ENCODE results near the gene MLST8.
"Not testable (repeated sequence)": the region's sequence is repeated elsewhere in the genome, so short reads cannot be mapped to it uniquely, and the experiment has no call there.

The MLST8 gene

DNA sequence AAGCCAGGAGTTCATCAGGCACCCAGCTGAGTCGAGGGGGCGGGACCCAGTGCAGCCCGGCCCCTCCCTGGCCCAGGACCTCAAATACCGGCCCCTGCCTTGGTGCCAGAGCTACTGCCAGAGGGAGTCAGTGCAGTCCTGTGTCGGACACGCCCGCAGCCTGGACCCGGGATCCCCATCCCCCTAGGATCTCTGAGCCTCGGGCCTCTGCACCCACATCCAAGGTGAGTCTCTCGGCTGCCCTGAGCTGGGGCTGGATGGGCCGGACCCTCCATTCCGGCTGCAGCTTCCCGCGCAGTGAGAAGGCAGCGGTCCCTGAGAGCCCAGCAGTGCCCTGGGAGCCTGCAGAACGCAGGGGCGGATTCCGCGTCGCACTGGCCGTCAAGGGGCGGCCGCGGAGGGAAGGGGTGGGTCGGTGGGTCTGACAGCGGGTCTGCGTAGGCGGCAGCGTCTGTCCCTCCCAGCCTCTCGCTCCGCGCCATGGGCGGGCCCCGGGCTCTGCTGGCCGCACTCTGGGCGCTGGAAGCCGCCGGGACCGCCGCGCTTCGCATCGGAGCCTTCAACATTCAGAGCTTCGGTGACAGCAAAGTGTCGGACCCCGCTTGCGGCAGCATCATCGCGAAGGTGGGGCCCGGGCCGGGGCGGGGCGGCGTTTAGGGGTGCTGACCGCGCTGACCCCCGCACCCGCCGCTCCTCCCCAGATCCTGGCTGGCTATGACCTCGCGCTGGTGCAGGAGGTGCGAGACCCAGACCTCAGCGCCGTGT is 31.3 kb downstream of the MLST8 start, which contains the start of gene DNASE1L2:
DNASE1L2 (plus strand) TSS at position 108 of the 765 bp plus-strand sequence; CDS start at position 481, 373 bp downstream.
- no peak for DNase-seq (ENCODE audit: insufficient read length)
- no peak for TF ChIP-seq POLR2A (IDR thresholded peaks at IDR 0.05; ENCODE audit: low read depth, low read length)
- TF ChIP-seq TAF1 (IDR thresholded peaks at IDR 0.05; ENCODE audit: borderline replicate concordance, low read depth, low read length), result no peak
- no peak for FAIRE-seq

DNA sequence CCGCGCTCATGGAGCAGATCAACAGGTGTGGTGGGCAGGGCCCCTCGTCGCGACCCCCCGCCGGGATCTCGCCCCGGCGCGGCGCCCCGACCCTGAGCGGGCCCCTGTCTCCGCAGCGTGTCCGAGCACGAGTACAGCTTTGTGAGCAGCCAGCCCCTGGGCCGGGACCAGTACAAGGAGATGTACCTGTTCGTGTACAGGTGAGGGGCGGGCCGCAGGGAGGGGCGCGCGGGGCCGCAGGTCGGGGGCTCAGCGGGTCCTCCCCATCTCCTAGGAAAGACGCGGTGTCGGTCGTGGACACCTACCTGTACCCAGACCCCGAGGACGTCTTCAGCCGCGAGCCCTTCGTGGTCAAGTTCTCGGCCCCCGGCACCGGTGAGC is 31.8 kb downstream of the MLST8 start:
- peak; percentile 31 for DNase-seq (ENCODE audit: insufficient read length)
- TF ChIP-seq POLR2AphosphoS5 (IDR thresholded peaks at IDR 0.05; ENCODE audit: low read depth, low read length) (no peak), POLR2A (IDR thresholded peaks at IDR 0.05; ENCODE audit: low read depth, low read length) (no peak), TAF1 (IDR thresholded peaks at IDR 0.05; ENCODE audit: borderline replicate concordance, low read depth, low read length) (no peak)
- no peak for FAIRE-seq

DNA sequence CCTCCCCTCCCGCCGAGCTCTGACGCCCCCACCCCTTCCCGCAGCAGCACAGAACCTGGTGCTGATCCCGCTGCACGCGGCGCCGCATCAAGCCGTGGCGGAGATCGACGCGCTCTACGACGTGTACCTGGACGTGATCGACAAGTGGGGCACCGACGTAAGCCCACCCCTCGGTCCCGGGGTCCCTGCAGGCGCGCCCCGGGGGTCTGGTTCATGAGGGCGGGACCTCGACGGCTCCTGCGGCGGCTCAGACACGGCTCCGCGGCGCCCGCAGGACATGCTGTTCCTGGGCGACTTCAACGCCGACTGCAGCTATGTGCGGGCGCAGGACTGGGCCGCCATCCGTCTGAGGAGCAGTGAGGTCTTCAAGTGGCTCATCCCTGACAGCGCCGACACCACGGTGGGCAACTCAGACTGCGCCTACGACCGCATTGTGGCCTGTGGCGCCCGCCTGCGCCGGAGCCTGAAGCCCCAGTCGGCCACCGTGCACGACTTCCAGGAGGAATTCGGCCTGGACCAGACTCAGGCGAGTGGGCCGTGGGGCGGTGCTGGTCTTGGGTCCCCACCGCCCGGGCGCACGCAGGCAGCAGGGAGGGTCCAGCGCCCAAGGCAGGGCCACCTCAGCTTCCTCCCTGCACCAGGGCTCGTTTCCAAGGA is 32.4 kb downstream of the MLST8 start:
- no peak for DNase-seq (ENCODE audit: insufficient read length)
- TF ChIP-seq POLR2AphosphoS5 (IDR thresholded peaks at IDR 0.05; ENCODE audit: low read depth, low read length), result no peak
- FAIRE-seq, result no peak

DNA sequence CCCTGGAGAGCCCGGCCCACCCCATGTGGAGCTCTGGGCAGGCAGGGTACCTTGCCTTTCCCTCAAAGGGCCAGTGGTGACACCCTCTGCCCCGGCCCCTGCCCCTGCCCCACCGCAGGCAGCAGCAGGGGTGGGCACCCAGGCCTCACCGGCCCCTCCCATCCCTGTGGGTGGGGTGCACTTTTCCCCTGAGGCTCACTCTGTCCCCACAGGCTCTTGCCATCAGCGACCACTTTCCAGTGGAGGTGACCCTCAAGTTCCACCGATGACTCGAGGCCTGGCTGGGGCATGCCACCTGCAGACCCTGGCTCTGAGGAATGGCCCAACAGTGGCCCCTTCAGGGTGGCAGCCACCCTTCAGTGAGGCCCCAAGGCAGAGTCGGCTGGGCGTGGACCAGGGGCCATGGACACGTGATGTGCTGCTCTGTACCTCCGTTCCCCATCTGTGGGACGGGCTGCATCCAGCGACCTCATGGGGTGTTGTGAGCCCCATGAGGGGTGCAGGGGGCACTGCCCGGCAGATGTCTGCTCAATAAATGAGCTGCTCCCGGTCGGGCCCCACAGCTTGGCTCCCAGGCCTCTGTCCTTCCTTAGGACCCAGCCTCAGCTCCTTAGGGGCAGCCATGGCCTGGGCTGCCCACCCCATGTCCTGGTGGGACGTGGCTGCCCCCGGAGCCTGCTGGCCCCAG is 33.0 kb downstream of the MLST8 start:
- no peak for DNase-seq (ENCODE audit: insufficient read length)
- no peak for TF ChIP-seq TAF1 (IDR thresholded peaks at IDR 0.05; ENCODE audit: borderline replicate concordance, low read depth, low read length)
- TF ChIP-seq POLR2A (IDR thresholded peaks at IDR 0.05; ENCODE audit: low read depth, low read length), result no peak; the same call in 1 of the 2 replicates
- no peak for TF ChIP-seq POLR2AphosphoS5 (IDR thresholded peaks at IDR 0.05; ENCODE audit: low read depth, low read length)

DNA sequence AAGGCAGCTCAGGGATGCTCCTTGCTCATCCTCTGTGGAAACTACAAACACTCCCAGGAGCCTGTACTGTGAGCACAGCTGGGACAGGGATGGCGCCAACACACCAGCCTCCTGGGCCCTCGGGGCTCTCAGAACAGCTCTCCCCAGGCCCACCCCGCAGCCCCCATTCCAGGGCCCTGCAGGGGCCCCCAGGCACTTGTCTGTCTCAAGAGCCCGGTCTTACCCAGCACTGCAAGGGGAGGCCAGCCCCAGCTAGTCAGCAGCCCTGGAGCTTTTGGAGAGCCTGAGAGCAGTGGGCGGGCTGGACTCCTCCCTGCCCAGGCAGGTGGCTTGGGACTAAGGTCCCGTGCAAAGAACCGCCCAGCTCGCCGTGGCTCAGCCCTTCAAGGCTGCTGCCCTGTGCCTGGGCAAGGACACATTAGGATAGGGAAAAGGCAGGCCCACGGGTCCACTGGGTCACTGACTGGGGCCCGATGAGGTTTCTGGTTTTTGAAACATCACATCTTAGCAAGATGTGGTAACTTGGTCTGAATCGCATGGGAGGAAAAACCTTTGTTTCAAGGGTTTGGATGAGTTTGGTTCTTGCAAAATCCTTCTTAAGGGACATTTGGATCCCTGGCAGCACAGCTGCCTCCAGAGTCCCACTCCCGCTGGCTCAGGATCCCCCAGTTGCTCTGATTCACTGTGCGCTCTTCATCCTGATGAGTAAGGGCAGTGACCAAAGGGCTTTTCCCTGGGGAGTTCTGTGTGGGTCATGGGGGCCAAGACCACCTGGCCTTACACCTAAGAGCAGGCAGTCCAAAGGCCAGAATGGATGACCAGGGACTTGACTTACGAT is 33.8 kb downstream of the MLST8 start:
- TF ChIP-seq TAF1 (IDR thresholded peaks at IDR 0.05; ENCODE audit: borderline replicate concordance, low read depth, low read length) (no peak), POLR2A (IDR thresholded peaks at IDR 0.05; ENCODE audit: low read depth, low read length) (no peak), POLR2AphosphoS5 (IDR thresholded peaks at IDR 0.05; ENCODE audit: low read depth, low read length) (no peak)
- DNase-seq (ENCODE audit: insufficient read length), result no peak
- no peak for FAIRE-seq

More for the DNA sequence above, 33.0 kb downstream of the MLST8 start:
- no peak for FAIRE-seq

DNA sequence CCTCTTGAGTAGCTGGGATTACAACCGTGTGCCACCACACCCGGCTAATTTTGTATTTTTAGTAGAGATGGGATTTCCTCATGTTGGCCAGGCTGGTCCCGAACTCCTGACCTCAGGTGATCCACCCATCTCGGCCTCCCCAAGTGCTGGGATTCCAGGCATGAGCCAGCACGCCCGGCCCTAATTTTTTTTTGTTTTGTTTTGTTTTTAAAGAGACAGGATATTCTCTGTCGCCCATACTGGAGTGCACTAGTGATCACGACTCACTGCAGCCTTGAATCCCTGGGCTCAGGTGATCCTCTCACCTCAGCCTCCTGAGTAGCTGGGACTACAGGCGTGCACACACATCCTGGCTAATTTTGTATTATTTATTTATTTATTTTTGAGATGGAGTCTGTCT is 35.1 kb downstream of the MLST8 start:
- not testable (repeated sequence) for FAIRE-seq; DNase-seq (ENCODE audit: insufficient read length)

DNA sequence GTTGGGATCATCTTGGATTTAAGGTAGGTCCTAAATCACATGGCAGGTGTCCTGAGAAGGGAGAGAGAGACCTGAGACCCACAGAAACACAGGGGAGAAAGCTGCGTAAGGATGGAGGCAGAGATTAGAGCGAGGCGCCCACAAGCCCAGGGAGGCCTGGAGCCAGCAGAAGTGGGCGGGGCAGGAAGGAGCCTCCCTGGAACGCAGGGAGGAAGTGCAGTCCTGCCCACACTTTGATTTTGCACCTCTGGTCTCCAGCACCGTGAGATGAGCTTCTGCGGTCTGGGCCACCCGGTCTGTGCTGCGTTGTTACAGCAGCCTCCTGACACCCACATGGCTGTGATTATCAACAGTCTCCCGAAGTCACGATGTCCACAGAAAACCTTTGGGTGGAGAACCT is 37.3 kb downstream of the MLST8 start:
- no peak for DNase-seq (ENCODE audit: insufficient read length)
- TF ChIP-seq POLR2AphosphoS5 (IDR thresholded peaks at IDR 0.05; ENCODE audit: low read depth, low read length) (no peak), TAF1 (IDR thresholded peaks at IDR 0.05; ENCODE audit: borderline replicate concordance, low read depth, low read length) (no peak), POLR2A (IDR thresholded peaks at IDR 0.05; ENCODE audit: low read depth, low read length) (no peak)
- no peak for FAIRE-seq

DNA sequence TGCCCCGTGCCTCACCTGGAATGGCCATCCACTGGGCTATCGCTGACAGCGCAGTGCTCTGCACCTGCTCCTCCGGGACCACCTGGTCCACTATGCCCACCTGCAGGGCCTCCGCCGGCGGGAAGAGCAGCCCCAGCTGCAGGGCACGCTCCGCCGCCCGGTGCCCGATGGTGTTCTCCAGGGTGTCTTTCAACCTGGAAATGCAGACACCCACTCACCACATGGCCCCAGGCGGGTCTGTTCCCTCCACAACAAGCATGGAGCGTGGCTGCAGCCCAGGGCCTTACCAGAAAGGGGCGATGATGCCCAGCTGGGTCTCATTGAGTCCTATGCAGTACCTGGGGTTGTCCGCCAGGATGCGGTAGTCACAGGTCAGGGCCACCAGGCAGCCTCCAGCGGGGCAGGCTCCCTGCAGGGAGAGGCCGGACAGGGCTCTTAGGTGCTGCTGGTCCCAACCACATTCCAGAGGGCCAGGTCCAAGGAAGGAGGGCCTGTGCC is 37.8 kb downstream of the MLST8 start:
- no peak for DNase-seq (ENCODE audit: insufficient read length)
- no peak for FAIRE-seq
- TF ChIP-seq POLR2A (IDR thresholded peaks at IDR 0.05; ENCODE audit: low read depth, low read length), result no peak
- no peak for TF ChIP-seq TAF1 (IDR thresholded peaks at IDR 0.05; ENCODE audit: borderline replicate concordance, low read depth, low read length)
- no peak for TF ChIP-seq POLR2AphosphoS5 (IDR thresholded peaks at IDR 0.05; ENCODE audit: low read depth, low read length)

DNA sequence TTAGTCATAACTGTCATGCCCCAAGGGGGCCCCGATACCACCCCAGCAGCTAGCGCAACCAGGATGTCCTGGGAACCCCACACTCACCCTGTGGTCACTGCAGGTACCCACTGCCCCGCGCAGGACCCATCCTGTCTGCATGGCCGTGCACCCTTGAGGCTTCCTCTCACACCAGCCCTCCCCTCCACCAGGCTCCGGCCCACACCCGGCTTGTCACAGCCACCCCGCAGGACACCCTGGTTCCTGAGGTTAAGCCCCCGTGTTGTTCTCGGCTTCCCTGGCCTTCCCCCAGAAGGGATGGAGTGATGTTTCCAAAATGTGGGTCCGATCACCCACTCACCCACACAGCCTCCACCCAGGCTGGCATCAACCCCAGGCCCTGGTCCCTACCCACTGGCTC is 38.5 kb downstream of the MLST8 start:
- FAIRE-seq (no peak), DNase-seq (ENCODE audit: insufficient read length) (no peak)
- TF ChIP-seq POLR2A (IDR thresholded peaks at IDR 0.05; ENCODE audit: low read depth, low read length) (no peak), TAF1 (IDR thresholded peaks at IDR 0.05; ENCODE audit: borderline replicate concordance, low read depth, low read length) (no peak), POLR2AphosphoS5 (IDR thresholded peaks at IDR 0.05; ENCODE audit: low read depth, low read length) (no peak)

DNA sequence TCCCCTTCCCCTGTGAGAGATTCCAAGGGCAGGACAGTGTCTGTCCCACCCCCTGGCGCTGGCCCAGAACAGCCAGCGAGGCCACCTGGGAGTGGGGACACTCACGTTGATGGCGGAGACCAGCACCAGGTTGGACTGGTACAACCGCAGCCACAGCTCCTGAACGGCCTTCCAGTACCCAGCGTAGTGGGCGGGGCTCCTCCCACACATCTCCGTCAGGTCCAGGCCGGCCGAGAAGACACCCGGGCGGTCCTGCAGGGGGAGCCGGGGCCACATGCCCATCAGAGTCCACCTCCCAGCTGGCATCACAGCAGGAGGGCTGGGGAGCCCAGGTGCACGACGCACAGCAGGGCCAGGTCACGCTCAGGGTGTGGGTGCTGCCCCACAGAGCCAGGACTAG is 39.0 kb downstream of the MLST8 start:
- DNase-seq (ENCODE audit: insufficient read length) (no peak), FAIRE-seq (no peak)
- TF ChIP-seq TAF1 (IDR thresholded peaks at IDR 0.05; ENCODE audit: borderline replicate concordance, low read depth, low read length) (no peak), POLR2A (IDR thresholded peaks at IDR 0.05; ENCODE audit: low read depth, low read length) (no peak), POLR2AphosphoS5 (IDR thresholded peaks at IDR 0.05; ENCODE audit: low read depth, low read length) (no peak)
